ENCODE data around the gene CC2D1A. TPM values are rescaled to one million over a fixed set of nuclear protein-coding genes. Genes with fewer than 3 reads are reported as not detected.

CC2D1A gene
- total RNA-seq, 2 experiments from 2014 or later = 23.3 to 44.0 TPM

GRCh38 chr19:13938301-13939064, 32.5 kb downstream of the CC2D1A start, which contains the start of gene PODNL1:
PODNL1 (minus strand) TSS chr19:13938417; CDS start chr19:13938181, 236 bp downstream.
- no peak within 1 kb of the TSS for H3K4me2 ChIP-seq (ENCODE audit: low read length)
- no TSS peak for BruUV-seq (replicated peaks)
- no peaks in the 10 kb centered on the region for H3K79me2 ChIP-seq (ENCODE audit: insufficient read depth, low read depth, low read length)
- TF ChIP-seq CTCF (conservative IDR thresholded peaks at IDR 0.05; ENCODE audit: low read length) = no peak
- TF ChIP-seq EZH2phosphoT487 (IDR thresholded peaks at IDR 0.05; ENCODE audit: borderline replicate concordance, low read depth, low read length) = no peak
- H3K36me3 ChIP-seq (ENCODE audit: insufficient read depth, low read length) = no peaks in the 10 kb centered on the region
- no peaks in the 10 kb centered on the region for H3K9me2 ChIP-seq (ENCODE audit: insufficient read depth, low read length)
- no peak for DNase-seq (ENCODE audit: low spot score)
- no peak within 1 kb of the TSS for H2AFZ ChIP-seq (ENCODE audit: low read length)
- peaks cover 3% of the 10 kb centered on the region; the same call in 1 of the 2 replicates for H3K9me3 ChIP-seq (ENCODE audit: low read length)
- H3K4me3 ChIP-seq (ENCODE audit: low read depth, low read length, poor library complexity, severe bottlenecking) = no peak within 1 kb of the TSS
- ChIA-PET POLR2A (interaction anchor here (0.6 kb wide), 2 partner anchors 8 to 44 kb away, joined by 3 to 8 read pairs; no protein-coding TSS in a partner anchor), CTCF (ENCODE audit: unreplicated experiment) (interaction anchor here (0.6 kb wide), 1 partner anchor 68 kb away, joined by 4 read pairs; the partner anchor contains the start of gene RFX1)
- H4K20me1 ChIP-seq (ENCODE audit: insufficient read depth, low read length) = no peaks in the 10 kb centered on the region
- no peak within 1 kb of the TSS for H3K27ac ChIP-seq (ENCODE audit: low read depth, low read length, poor library complexity, severe bottlenecking)
- no peaks in the 10 kb centered on the region for H3K4me1 ChIP-seq (ENCODE audit: insufficient read depth, low read length, poor library complexity, severe bottlenecking)
- intact Hi-C loops (cut with micrococcal nuclease; ENCODE audit: unreplicated experiment) = no loop called here

- CTCF ChIA-PET (ENCODE audit: unreplicated experiment) = no interaction called here
These were observed 36.2 kb downstream of the CC2D1A start for GRCh38 chr19:13942023-13942684.

More at GRCh38 chr19:13942023-13942684, 36.2 kb downstream of the CC2D1A start:
- peaks cover 3% of the 10 kb centered on the region; the same call in 1 of the 2 replicates for H3K9me3 ChIP-seq (ENCODE audit: low read length)
- no peaks in the 10 kb centered on the region for H3K79me2 ChIP-seq (ENCODE audit: insufficient read depth, low read depth, low read length)
- intact Hi-C loops (cut with micrococcal nuclease; ENCODE audit: unreplicated experiment) = no loop called here
- H3K4me2 ChIP-seq (ENCODE audit: low read length) = no peak overlapping the region
- no peaks in the 10 kb centered on the region for H3K36me3 ChIP-seq (ENCODE audit: insufficient read depth, low read length)
- no peak overlapping the region for H3K4me3 ChIP-seq (ENCODE audit: low read depth, low read length, poor library complexity, severe bottlenecking)
- no peak for TF ChIP-seq EZH2phosphoT487 (IDR thresholded peaks at IDR 0.05; ENCODE audit: borderline replicate concordance, low read depth, low read length)
- TF ChIP-seq CTCF (conservative IDR thresholded peaks at IDR 0.05; ENCODE audit: low read length) = no peak
- H3K9me2 ChIP-seq (ENCODE audit: insufficient read depth, low read length) = no peaks in the 10 kb centered on the region
- POLR2A ChIA-PET = no interaction called here
- DNase-seq (ENCODE audit: low spot score) = no peak
- no peaks in the 10 kb centered on the region for H4K20me1 ChIP-seq (ENCODE audit: insufficient read depth, low read length)
- no peaks in the 10 kb centered on the region for H3K4me1 ChIP-seq (ENCODE audit: insufficient read depth, low read length, poor library complexity, severe bottlenecking)
- no peak overlapping the region; the same call in 1 of the 2 replicates for H2AFZ ChIP-seq (ENCODE audit: low read length)
- BruUV-seq (replicated peaks) = no TSS peak
- H3K27ac ChIP-seq (ENCODE audit: low read depth, low read length, poor library complexity, severe bottlenecking) = no peak overlapping the region

Measured in OCI-LY7 (cell line).